ENCODE measurements around the gene KIF6.

DNA sequence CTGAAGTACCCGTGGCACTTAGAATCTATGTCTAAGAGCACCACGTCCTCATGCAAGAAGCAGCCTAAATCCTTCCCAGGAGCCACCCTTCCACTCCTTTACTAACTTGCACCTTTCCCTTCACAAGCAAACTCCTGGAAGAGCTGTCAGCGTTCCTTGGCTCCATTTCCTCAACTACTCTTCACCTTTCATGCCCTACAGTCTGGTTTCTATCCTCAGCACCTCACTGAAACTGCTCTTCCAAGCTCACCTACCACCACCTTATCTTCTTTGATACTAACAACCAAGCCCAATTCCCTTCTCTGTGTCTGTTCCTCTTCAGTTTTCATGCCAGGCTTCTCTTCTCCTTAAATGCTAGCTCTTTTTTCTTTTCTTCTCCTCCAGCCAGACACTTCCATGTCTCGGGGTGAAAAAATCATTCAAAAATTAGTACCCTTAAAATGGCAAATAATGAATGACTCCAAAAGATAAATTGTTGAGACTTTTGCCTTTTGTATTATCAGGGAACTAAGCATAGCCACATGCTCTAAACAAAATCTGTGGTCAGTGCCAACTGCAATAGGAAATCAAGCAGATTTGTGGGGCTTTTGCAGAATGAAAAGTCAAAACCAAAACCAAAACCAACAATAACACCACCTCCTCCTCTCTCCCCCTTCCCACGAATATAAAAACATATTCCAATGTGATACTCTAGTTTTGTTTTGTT, 253.1 kb downstream of the KIF6 start:
- TF ChIP-seq, protein P1, sequence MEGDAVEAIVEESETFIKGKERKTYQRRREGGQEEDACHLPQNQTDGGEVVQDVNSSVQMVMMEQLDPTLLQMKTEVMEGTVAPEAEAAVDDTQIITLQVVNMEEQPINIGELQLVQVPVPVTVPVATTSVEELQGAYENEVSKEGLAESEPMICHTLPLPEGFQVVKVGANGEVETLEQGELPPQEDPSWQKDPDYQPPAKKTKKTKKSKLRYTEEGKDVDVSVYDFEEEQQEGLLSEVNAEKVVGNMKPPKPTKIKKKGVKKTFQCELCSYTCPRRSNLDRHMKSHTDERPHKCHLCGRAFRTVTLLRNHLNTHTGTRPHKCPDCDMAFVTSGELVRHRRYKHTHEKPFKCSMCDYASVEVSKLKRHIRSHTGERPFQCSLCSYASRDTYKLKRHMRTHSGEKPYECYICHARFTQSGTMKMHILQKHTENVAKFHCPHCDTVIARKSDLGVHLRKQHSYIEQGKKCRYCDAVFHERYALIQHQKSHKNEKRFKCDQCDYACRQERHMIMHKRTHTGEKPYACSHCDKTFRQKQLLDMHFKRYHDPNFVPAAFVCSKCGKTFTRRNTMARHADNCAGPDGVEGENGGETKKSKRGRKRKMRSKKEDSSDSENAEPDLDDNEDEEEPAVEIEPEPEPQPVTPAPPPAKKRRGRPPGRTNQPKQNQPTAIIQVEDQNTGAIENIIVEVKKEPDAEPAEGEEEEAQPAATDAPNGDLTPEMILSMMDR (IDR thresholded peaks at IDR 0.05 in 4 of 5, conservative IDR thresholded peaks at IDR 0.05 in 1 of 5): no peak
- TF ChIP-seq POLR2A (IDR thresholded peaks at IDR 0.05): no peak

Data from gastrocnemius medialis (tissue), 4 donors.